BE2C (cell line): ENCODE measurements around the gene MUS81.

ENCODE experiments used
- DNase-seq: peaks from one replicate; pipeline ENCODE4 v3.0.0-alpha.2; 2020
- H3K27me3 ChIP-seq: fragments of 250-450 bp; sonication (Bioruptor Pico); 2 replicates; pipeline ENCODE4 v1.5.1; 2020; ENCODE audit warnings: mild to moderate bottlenecking
- H3K36me3 ChIP-seq: fragments of 250-450 bp; sonication (Bioruptor Pico); 2 replicates; pipeline ENCODE4 v1.5.1; 2020; ENCODE audit warnings: mild to moderate bottlenecking
- H3K4me1 ChIP-seq: fragments of 250-450 bp; sonication (Bioruptor Pico); 2 replicates; pipeline ENCODE4 v1.5.1; 2020
- H3K4me3 ChIP-seq: 2 replicates; pipeline ENCODE4 v1.5.1; 2011; ENCODE audit warnings: low read depth, low read length
- H3K9me3 ChIP-seq: fragments of 250-450 bp; sonication (Bioruptor Pico); 2 replicates; pipeline ENCODE4 v1.5.1; 2020
- TF ChIP-seq, protein P1 (sequence below): IDR thresholded peaks from 2 replicates; pipeline ENCODE4 v1.5.1; 2012; ENCODE audit warnings: mild to moderate bottlenecking, low read depth, low read length

Gene MUS81

DNA sequence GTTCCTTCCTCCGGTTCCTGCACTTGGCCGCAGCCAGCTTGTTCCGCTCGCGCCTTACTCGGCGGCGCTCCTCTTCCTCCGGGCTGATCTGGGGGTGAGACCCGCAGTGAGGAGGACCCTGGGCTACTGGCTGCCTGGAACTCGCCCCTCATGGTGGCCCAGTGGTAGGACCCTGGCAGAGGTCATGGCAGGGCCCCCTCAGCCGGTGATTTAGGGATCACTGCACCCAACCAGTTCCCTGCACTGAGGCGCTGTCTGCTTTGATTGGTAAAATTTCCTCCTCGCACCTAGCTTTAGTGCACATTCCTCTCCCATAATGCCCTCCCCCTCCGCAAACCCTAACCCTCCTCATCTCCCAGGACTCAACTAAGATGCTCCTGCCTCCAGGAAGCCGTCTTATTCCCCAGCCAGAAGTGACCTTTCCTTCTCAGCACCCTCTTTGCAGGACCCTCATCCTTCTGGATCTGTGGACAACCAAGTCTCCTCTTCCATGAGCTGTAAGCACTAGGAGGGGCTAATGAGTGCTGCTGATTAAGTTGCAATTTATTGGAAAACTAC lies 33.9 kb downstream of the MUS81 start:
- Histone ChIP-seq H3K4me1 (peaks cover 8% of the 10 kb centered on the region), H3K4me3 (no peak overlapping the region)

DNA sequence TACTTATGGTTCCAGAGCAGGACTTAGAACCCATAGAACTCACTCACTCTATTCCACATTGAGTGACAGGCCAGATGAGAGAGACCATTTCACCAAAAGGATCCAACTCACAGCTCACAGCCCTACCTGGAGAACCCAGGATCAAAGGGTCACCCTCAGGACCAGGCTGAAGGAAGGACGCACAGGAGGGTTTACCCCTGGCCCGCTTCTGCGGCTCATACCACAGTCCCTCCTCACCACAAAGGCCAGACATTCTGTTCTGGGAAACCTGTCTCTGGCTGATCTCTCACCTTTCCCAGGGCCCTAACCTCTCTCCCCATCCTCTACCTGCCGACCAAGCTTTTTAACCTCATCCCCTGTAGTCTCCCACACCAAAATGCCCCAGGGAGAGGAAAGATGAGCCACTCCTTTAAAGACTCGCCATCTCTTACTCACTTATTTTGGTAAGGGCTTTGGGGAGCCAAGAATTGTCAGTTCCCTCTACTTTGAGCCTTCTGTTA lies 35.3 kb downstream of the MUS81 start:
- no peak for DNase-seq
- TF ChIP-seq, protein P1, sequence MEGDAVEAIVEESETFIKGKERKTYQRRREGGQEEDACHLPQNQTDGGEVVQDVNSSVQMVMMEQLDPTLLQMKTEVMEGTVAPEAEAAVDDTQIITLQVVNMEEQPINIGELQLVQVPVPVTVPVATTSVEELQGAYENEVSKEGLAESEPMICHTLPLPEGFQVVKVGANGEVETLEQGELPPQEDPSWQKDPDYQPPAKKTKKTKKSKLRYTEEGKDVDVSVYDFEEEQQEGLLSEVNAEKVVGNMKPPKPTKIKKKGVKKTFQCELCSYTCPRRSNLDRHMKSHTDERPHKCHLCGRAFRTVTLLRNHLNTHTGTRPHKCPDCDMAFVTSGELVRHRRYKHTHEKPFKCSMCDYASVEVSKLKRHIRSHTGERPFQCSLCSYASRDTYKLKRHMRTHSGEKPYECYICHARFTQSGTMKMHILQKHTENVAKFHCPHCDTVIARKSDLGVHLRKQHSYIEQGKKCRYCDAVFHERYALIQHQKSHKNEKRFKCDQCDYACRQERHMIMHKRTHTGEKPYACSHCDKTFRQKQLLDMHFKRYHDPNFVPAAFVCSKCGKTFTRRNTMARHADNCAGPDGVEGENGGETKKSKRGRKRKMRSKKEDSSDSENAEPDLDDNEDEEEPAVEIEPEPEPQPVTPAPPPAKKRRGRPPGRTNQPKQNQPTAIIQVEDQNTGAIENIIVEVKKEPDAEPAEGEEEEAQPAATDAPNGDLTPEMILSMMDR = no peak
- peaks cover 25% of the 10 kb centered on the region for H3K27me3 ChIP-seq
- H3K9me3 ChIP-seq = no peaks in the 10 kb centered on the region; the same call in 1 of the 2 replicates
- no peaks in the 10 kb centered on the region for H3K36me3 ChIP-seq
- no peaks in the 10 kb centered on the region; the same call in none of the 2 replicates for H3K4me1 ChIP-seq
- no peak overlapping the region for H3K4me3 ChIP-seq

More for the DNA sequence above, 33.9 kb downstream of the MUS81 start:
- H3K9me3 ChIP-seq = no peaks in the 10 kb centered on the region; the same call in 1 of the 2 replicates
- TF ChIP-seq, protein P1 = no peak
- peaks cover 11% of the 10 kb centered on the region for H3K27me3 ChIP-seq
- no peaks in the 10 kb centered on the region for H3K36me3 ChIP-seq
- no peak for DNase-seq

DNA sequence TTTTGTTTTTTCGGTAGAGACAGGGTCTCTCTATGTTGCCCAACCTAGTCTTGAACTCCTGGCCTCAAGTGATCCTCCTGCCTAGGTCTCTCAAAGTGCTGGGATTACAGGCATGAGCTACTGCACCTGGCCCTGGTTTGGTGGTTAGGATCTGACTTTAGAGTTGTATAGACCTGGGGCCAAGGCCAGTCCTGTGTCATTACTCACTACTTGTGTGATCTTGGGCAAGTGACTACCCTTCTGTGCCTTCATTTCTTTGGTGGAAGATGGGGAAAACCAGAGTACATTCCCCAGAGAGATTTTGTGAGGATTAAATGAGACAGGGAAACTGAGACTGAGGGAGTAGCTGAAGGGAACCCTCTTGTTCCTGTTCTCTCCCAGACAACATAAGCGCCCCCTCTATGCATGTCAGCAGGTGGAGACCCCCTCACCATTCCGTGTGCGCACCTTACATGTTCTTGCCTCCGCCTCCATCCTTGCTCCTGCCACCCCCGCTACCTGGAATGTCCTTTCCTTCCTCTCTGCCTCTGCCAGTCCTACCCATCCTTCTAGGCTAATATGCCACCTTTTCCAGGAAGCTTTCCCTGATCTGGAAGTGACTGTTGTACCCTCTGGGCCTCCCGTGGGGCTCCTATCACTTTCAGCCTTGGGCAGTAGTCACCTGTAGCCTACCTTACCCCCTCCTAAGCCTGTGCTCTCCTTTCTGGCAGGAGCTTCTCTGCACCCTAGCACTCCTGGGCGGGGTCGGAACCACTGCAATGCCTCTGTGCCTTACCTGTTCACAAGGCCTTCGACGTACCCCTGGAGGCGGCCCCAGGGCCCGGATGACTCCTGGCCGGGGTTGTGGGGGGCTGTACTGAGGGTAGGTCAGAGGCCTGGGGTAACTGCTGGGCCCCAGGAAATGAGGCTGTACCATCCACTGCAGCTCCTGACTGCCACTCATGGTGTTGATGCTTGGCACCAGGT lies 36.1 kb downstream of the MUS81 start:
- no peak overlapping the region for H3K4me3 ChIP-seq
- H3K4me1 ChIP-seq = no peaks in the 10 kb centered on the region; the same call in none of the 2 replicates
- H3K36me3 ChIP-seq = no peaks in the 10 kb centered on the region
- H3K9me3 ChIP-seq = no peaks in the 10 kb centered on the region; the same call in 1 of the 2 replicates
- no peak for DNase-seq
- TF ChIP-seq, protein P1 = no peak
- peaks cover 33% of the 10 kb centered on the region for H3K27me3 ChIP-seq

DNA sequence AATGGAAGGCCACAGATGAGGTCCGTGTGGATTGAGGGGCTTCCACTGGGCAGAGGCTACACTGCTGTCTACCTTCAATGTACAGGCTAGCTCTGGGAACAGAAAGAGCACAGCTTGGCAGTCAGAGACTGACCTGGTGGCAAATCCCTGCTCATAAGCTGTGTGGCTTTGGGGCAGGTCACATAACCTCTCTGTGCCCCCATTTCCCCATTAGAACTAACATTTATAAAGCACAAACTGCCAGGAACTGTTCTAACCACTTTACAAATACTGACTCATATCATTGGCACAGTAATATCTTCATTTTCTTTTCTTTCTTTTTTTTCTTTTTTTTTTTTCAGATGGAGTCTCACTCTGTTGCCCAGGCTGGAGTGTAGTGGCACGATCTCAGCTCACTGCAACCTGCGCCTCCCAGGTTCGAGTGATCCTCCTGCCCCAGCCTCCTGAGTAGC lies 36.8 kb downstream of the MUS81 start:
- H3K4me1 ChIP-seq = no peaks in the 10 kb centered on the region; the same call in 1 of the 2 replicates
- H3K27me3 ChIP-seq = peaks cover 38% of the 10 kb centered on the region
- TF ChIP-seq, protein P1 = no peak
- H3K36me3 ChIP-seq = no peaks in the 10 kb centered on the region
- H3K9me3 ChIP-seq = no peaks in the 10 kb centered on the region; the same call in 1 of the 2 replicates
- no peak overlapping the region for H3K4me3 ChIP-seq
- no peak for DNase-seq

DNA sequence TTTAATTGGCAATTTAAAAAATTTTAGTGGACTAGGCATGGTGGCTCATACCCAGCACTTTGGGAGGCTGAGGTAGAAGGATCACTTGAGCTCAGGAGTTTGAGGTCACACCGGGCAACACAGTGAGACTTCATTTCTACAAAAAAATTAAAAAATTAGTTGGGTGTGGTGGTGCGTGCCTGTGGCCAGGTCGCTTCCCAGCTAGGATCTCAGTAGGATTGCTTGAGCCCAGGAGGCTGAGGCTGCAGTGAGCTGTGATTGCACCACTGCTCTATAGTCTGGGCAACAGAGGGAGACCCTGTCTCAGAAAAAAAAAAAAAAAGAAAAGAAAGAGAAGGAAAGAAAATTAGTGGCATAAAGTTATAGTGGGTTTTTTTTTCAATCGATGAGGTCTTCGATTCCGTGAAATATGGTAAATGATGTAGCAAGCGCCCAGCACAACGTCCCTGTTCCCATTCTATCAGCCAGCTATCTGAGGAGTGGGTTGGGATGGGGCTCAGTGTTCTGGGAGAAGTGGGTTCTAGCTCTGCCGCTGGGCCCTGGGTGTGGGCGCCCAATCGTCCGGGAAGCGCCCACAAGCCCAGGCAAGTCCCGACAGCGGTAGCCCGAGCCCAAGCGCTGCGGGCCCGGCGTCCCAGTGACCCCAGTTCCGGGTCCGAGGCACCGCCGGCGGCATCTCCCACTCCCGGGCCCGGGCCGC lies 38.6 kb downstream of the MUS81 start:
- Histone ChIP-seq H3K27me3 (peaks cover 55% of the 10 kb centered on the region), H3K36me3 (no peaks in the 10 kb centered on the region), H3K9me3 (no peaks in the 10 kb centered on the region; the same call in 1 of the 2 replicates), H3K4me3 (no peak overlapping the region), H3K4me1 (no peaks in the 10 kb centered on the region; the same call in 1 of the 2 replicates)
- TF ChIP-seq, protein P1 = no peak
- no peak for DNase-seq
